Activated CD4-positive, alpha-beta T cell treated with anti-CD3 and anti-CD28 coated beads, Interleukin-2, amount 50 U/mL, for 48 hours (primary cell): ENCODE measurements around the gene UGT1A6.

Experiments
- DNase-seq, 2 experiments: peaks; one replicate each; pipeline ENCODE4 v3.0.0-alpha.2; 2020

UGT1A6 gene

GRCh38 chr2:233772153-233772552, 79.5 kb downstream of the UGT1A6 start:
- DNase-seq: no peak

GRCh38 chr2:233772583-233772982, 79.9 kb downstream of the UGT1A6 start:
- no peak for DNase-seq

GRCh38 chr2:233773854-233774253, 81.2 kb downstream of the UGT1A6 start:
- no peak for DNase-seq

- no peak for DNase-seq
These were observed 82.7 kb downstream of the UGT1A6 start for GRCh38 chr2:233775414-233775813.

GRCh38 chr2:233778030-233778429, 85.3 kb downstream of the UGT1A6 start, which contains the start of gene MROH2A:
Gene MROH2A, plus strand, starts transcription at chr2:233778330. Its CDS starts 1,029 bp downstream, at chr2:233779359.
- DNase-seq: no peak

GRCh38 chr2:233779722-233780121, 87.0 kb downstream of the UGT1A6 start:
- no peak for DNase-seq

- no peak for DNase-seq
These were observed 88.1 kb downstream of the UGT1A6 start for GRCh38 chr2:233780771-233781170.

GRCh38 chr2:233789554-233789953, 96.9 kb downstream of the UGT1A6 start:
- DNase-seq: no peak

- DNase-seq: no peak
These were observed 98.6 kb downstream of the UGT1A6 start for GRCh38 chr2:233791151-233791882.

GRCh38 chr2:233791883-233792329, 99.2 kb downstream of the UGT1A6 start:
- no peak for DNase-seq

GRCh38 chr2:233792720-233793119, 100.0 kb downstream of the UGT1A6 start:
- DNase-seq: no peak

- no peak for DNase-seq
These were observed 100.9 kb downstream of the UGT1A6 start for GRCh38 chr2:233793465-233794127.

- no peak for DNase-seq
These were observed 101.5 kb downstream of the UGT1A6 start for GRCh38 chr2:233794128-233794658.

GRCh38 chr2:233795735-233796171, 103.1 kb downstream of the UGT1A6 start:
- no peak for DNase-seq

- no peak for DNase-seq
These were observed 103.6 kb downstream of the UGT1A6 start for GRCh38 chr2:233796254-233796653.

GRCh38 chr2:233798335-233799086, 105.8 kb downstream of the UGT1A6 start:
- no peak for DNase-seq

GRCh38 chr2:233799087-233799665, 106.5 kb downstream of the UGT1A6 start:
- DNase-seq: no peak

GRCh38 chr2:233799716-233800115, 107.0 kb downstream of the UGT1A6 start:
- no peak for DNase-seq

- DNase-seq: no peak
These were observed 107.5 kb downstream of the UGT1A6 start for GRCh38 chr2:233800208-233800607.

- DNase-seq: no peak
These were observed 108.9 kb downstream of the UGT1A6 start for GRCh38 chr2:233801357-233802131.

- no peak for DNase-seq
These were observed 109.6 kb downstream of the UGT1A6 start for GRCh38 chr2:233802132-233802815.
